Mammary epithelial cell (primary cell): ENCODE results near the gene BOD1.

Experiments used
- EZH2 ChIP-seq: IDR thresholded peaks from 2 replicates; pipeline ENCODE4 v1.6.1; 2012; ENCODE audit warnings: low read length, inconsistent platforms, borderline replicate concordance
- TF ChIP-seq, protein P1 (sequence below), 2 donors: IDR thresholded peaks in 1 of 2; conservative IDR thresholded peaks in 1 of 2; 2 replicates each; pipeline ENCODE4 v1.5.1; 2011 to 2012; ENCODE audit warnings: inconsistent platforms in 2 of 2, low read length in 2 of 2, mild to moderate bottlenecking in 2 of 2, control low read depth in 1 of 2, low read depth in 1 of 2; ENCODE audit not compliant: insufficient read depth in 1 of 2; ENCODE audit errors: extremely low read depth in 1 of 2

DNA sequence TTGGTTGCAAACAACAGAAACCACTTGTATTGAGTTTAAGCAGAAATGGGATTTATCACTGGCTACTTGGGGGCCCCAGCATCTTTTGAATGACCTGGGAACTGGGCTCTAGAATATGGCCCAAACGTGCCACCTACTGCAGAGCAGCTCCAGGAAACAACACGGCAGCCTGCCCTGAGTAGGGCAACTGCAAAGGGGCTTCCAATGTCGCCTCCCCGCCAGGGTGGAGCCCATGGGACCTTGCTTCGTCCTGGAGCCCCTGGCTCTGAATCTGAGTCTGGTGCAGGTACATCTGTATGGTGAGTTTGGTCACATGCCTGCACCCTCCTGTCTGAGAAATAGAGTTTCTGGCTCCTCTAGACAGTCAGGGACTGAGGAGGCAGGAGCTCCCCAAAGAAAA is 38.6 kb downstream of the BOD1 start:
- TF ChIP-seq, protein P1, sequence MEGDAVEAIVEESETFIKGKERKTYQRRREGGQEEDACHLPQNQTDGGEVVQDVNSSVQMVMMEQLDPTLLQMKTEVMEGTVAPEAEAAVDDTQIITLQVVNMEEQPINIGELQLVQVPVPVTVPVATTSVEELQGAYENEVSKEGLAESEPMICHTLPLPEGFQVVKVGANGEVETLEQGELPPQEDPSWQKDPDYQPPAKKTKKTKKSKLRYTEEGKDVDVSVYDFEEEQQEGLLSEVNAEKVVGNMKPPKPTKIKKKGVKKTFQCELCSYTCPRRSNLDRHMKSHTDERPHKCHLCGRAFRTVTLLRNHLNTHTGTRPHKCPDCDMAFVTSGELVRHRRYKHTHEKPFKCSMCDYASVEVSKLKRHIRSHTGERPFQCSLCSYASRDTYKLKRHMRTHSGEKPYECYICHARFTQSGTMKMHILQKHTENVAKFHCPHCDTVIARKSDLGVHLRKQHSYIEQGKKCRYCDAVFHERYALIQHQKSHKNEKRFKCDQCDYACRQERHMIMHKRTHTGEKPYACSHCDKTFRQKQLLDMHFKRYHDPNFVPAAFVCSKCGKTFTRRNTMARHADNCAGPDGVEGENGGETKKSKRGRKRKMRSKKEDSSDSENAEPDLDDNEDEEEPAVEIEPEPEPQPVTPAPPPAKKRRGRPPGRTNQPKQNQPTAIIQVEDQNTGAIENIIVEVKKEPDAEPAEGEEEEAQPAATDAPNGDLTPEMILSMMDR (conservative IDR thresholded peaks at IDR 0.05 in 1 of 2, IDR thresholded peaks at IDR 0.05 in 1 of 2; ENCODE audit: extremely low read depth in 1 of 2, insufficient read depth in 1 of 2, low read depth in 1 of 2, low read length in 2 of 2) = no peak
- TF ChIP-seq EZH2 = no peak
